NK-92 treated with Interleukin-12 subunit alpha and Interleukin-12 subunit beta, amount 100 ng/mL, for 24 hours (cell line): ENCODE data around the gene SOX1.

ENCODE experiments used
- DNase-seq: peaks from one replicate; lab custom pipeline; 2025; lab: John Stamatoyannopoulos, UW

Gene SOX1

DNA sequence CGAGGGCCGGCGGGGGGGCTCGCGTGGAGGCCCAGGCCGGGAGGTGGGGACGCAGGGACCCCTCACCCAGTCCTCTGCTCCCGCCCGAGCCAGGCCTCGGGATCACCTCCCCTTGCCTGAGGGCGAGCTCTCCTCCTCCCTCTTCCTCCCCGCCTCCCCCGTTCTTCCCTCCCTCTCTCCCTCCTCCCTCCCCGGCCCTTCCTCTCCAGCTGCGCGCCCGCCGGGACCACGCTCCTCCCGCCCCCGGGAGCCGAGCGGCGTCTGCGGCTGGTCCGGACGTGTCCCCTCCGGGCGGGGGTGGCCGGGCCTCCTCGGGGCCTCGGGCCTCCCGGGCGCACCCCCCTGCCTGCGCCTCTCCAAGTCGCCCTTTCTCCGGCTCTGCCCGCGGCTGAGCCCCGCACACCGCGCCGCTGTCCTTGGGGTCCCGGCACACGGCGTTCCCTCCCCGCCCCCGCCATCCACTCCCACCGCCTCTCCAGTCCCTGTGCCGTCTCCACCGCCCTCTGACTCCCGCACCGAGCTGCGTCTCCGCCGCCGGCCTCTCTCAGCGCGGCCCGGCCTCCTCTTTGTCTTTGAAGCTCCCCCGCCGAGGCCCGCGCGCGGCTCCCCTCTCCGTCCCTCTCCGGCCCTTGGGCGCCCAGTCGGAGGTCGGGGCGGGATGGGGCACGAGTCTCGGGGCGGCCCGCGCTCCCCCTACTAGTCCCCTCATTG is 5.7 kb downstream of the SOX1 start:
- DNase-seq = no peak

DNA sequence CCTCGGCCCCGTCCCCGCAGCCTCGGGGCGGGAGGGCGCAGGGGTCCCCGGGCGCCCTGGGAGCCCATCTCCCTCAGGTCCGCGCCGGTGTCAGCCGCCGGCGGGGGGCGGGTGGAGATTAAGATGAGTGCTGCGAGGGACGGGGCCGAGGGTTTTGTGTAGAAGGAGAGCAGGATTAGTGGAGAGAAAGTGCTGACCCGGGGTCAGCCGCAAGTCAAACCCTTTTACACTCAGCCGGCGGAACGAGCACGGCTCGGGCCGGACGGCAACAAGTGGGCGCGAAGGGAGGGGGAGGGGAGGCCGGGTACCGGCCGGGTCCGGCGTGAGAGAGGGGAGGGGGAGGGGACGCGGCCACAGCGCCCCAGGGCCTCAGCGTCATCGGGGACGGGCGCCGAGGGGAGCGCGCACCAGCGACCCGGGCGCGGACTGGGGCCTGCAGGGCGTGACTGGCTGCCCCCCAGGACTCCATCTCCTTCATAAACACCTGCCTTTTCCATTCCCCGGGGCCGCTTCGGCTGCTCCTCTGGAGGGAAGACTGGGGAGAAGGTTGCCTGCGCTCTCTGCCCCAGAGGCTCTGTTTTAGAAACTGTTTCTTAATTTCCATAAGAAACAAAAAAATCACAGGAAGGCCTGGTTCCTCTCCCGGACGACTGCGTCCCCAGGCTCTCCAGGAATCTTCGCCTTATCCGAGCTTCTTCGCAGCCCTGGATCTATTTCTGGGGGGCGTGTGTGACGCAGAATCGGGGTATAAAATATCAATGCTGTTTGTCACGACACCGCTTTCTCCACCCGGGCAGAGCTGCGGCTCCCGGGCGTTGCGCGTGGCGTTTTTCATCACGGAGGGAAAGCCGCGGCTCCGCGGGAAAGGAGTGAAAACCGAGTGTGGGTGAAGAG is 6.5 kb downstream of the SOX1 start:
- no peak for DNase-seq

DNA sequence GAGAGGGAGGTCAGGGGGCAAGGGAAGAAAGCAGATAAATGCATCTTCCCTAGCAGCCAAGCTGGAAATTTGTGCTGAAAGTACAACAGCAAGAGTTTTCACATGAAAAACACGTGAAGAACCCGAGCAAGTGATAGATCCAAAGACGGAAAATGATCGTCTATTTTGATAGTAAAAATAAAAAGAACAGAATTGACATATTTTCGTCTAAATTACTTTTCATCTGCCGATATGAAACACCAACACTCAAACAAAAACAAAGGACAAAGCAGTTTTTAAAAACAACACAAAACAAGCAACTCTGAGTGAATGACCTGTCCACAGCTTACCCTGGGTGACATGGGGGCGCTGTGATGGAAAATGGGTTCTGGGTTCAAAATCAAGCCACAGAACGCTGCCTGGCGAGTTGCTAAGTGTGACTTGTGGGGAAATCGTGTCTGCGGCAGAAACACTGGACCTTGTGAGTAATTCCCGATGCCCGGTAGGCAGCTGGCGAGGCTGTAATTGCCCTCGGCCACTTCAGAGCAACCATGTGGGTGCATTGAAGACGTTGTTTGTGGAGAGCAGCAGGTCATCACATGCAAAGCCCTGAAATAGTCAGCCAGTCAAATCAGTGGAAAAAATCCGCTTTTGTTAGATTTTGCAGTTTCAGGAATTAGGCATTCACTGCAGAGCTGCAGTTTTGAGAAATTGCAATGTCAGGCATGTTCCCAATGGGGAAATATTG is 7.4 kb downstream of the SOX1 start:
- no peak for DNase-seq

DNA sequence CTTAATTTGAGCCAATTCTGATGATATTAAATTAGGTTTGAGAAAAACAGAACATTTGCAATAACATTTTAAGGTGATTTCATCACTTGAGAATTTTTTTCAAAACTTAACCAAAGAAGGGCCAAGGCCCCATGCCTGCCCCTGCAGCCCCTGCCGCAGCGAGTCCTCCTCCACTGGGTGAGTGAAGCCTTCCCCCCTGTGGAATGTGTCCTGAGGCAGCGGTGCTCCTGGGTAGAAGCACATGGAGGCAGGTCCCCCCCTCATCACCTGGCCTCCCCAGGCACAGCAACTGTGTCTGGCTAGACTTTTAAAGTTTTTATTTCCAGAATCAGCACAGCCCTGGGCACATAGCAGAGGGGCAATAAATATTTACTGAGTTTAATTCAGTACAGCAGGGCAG is 10.8 kb downstream of the SOX1 start:
- DNase-seq = no peak

DNA sequence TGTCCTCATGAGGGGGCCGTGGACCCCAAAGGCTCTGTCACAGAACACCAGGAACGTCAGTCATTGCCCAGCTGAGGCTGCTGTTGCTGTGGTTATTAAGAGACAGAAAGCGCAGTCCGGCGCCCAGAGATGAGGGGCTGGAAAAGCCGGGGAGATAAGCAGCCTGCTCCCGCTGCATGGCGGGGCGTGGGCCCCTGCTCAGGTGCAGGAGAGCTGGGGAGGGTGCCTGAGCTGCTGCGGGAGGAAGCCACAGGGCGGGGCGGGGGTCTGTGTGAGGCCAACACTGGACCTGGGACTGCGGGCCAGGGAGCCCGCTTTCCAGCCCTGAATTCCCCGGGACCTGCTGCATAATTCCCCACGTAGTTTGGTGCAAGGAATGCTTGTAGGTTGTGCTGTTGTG is 11.3 kb downstream of the SOX1 start:
- DNase-seq = no peak

DNA sequence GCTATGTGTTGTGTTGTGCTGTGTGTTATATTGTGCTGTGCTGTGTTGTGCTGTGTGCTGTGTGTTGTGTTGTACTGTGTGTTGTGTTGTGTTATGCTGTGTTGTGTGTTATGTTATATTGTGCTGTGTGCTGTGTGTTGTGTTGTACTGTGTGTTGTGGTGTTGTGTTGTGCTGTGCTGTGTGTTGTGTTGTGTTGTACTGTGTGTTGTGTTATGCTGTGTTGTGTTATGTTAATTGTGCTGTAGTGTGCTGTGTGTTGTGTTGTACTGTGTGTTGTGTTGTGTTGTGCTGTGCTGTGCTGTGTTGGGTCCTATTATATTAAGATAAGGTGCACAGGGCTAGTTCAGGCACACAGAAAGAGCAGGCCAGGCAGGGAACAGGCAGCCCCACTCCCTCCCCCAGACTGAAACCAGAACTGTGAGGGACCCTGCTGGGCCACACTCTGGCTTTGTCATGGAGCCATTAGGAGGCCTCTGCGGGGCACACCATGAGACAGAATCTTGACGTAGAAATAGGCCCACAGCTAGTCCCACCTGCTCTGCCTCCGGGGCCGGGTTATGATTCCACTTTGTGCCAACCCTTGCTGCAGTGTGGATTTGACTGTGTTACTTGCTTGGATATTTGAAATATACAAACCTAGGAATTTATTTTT is 12.1 kb downstream of the SOX1 start:
- no peak for DNase-seq

DNA sequence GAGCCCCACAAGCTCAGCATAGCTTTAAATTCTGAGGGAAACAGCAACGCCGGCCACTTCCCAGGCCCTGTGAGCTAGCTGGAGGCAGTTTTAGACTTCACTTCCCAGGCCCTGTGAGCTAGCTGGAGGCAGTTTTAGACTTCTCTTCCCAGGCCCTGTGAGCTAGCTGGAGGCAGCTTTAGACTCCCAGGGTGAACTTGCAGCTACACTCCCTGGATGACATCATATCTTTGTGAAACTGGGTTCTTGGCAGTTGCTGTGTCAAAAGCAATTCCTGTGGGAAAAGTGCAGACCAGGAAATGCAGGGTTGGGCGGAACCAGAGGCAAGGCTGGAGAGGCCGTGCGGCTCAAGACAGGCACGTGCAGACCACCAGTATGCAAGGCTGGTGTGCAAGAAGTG is 12.7 kb downstream of the SOX1 start:
- DNase-seq = no peak

DNA sequence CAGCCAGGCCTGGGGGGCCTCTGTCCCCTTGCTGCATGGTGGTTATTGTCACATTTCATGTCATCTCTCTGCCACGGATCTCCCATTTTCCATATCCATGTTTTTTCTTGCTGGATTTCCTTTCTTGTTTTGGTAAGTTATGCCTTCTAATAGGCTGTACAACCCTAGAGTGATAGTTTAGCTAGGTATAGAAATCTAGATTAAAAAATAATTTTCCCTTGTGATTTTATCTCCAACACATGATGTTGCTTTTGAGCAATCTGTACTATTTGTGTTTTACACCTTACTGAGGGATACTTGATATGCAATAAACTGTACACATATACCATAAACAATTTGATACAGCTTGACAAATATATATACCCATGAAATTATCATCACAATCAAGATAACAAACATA is 17.0 kb downstream of the SOX1 start:
- no peak for DNase-seq

DNA sequence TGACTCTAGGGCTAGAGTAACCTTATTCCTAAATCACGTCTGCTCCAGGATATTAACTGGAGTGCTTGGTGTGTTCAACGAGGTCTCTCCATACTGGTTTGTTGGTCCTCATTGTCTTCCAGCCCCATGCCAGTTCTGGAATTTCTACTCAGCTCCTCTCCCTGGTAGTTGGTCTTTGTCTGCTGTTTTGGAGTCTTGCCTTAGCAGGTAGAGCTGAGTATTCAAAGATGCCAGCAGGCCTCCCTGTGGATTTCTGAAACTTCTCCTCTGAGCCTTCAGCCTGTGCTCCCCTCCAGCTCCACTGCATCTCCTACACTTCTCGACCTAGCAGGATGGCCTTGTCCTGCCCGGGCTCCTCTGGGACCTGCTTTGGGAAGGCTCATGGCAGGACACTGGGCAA is 25.5 kb downstream of the SOX1 start:
- DNase-seq = no peak

DNA sequence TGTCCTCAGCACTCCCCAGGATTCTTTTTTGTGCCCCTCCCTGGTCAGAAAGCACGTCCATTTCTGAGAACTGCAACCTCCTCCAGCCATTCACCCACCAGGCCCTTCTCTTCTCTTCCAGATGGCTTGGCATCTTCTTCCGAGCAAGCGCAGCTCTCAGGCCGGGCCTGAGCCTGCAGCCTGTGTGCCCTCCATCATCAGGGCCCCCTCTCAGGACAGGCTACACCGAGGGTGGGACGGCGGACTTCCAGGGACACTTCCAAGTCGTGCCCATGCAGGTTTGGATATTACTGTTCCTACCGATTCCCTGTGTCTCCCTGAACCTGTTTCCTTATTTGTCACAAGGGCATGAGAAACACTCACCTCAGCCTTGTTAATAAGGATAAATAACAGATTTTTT is 28.4 kb downstream of the SOX1 start:
- no peak for DNase-seq

DNA sequence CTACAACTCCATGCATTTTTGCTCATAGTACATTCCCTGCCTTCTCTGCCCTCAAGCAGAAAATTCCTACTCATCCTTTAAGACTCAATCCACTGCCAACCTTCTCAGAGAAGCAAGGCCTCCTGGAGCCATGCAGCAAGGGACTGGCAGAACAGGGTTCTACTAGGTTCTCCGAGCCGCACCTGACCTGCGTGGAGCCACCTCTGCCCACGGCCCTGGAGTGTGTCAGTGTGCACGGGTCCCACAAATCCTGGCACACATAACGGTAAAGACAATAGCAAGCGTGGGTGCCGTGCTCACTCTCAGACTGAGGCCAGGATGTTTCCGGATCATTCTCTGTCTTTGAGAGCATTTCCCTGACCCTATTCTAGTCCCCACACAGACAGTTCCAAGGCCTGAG is 30.0 kb downstream of the SOX1 start:
- no peak for DNase-seq

DNA sequence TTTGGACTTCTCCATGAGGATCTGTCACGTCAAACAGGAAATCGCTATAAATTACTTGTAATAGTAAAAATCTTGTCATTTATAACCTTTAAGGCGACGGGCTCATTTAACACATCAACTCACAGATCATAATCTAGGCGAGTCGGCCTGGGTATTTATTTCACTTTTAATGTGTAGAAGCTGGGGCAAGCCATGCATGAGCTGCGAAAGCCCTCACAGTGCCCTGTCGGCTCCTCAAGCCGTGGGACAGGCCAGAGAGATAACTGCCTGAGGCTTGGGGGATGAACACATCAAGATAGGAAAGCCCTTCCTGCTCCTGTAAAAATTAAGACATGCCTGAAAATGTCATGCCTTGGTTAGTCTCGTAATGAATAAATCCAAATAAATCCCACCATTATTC is 30.8 kb downstream of the SOX1 start:
- no peak for DNase-seq

DNA sequence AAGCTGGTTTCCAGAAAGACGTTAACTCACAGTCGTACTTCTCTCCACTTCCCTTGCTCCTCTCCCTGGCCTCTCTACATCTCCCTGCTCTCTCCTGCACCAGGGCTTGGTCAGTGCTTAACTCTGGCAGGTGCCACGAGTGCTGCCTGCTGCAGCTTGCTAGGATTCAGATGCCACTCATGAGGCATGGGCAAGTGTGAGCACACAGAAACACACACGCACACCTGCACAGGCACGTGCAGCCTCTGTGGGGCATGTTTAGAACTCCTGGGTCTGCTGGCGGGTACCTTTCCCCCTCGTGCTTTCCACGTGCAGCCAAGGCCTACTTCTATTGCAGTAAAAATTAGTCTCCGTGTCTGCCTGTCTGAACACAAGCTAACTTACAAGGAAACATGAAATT is 31.8 kb downstream of the SOX1 start:
- no peak for DNase-seq

DNA sequence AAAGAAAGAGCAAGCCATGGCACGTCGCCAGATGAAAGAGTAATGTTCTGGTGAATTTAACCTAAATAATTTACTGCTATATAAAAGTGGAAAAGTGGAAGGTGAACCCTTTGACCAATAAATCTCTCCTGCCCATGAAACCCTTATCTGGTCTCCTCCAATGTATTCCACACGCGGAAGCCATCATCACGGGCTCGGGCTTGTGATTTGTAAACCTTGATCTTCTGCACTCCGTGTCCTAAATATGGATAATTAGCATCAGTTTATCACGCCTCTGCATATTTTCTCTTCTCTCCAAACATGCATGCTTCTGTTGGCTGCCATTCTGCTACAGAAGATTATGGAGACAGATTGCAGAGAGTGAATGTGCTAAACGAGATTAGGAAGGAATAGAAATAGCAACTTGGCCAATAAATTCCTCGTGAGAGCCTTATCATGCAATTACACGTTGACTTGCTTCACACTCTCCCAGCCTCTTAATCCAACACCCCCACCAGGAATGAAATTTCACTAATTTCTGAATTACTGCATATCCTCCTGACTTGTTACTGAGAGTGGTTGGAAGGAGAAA is 34.5 kb downstream of the SOX1 start:
- DNase-seq = no peak

DNA sequence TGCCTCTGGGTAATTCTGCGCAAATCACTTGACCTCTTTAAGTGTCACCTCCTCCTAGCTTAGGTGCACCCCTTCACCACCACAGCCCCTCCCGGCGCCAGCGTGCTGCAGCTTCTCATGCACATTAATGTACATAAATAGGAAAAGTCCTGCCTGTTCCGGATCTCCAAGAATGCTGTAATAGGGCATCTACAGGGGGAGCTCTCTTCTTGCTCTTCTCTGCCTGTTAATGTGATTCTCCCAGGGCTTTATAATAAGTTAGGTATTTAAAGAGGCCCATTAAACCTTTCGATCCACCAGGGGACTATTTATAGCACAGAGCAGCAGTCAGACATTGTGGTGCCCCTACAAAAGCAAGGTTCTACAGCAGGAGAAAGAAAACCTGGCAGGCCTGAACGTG is 35.3 kb downstream of the SOX1 start:
- DNase-seq = no peak

DNA sequence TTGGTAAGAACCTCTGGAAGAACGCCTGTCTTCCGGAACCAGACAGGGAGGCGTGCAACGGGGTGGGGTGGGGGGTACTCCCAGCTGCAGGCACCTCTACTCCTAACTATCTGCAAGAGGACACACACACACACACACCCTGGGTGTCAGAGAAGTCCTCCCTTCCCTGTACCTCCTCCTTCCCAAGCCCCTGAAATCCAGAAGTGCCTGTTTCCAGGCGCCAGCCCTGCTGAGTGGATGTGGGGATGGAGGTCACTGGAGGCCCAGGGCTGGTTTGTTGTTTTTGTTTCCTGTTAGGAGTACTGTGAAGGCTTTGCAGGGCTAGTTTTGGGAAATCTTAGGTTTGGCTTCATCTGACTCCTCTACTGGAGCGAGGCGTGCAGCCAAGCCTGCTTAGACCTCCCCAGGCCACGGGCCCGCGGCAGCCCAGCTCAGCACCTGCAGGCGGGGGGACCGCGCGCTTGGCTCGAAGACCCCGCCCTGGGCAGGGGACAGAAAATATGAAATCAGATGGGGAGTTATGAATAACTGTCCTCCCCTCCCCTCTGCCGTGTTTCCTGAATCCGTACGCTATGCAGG is 36.4 kb downstream of the SOX1 start:
- no peak for DNase-seq

DNA sequence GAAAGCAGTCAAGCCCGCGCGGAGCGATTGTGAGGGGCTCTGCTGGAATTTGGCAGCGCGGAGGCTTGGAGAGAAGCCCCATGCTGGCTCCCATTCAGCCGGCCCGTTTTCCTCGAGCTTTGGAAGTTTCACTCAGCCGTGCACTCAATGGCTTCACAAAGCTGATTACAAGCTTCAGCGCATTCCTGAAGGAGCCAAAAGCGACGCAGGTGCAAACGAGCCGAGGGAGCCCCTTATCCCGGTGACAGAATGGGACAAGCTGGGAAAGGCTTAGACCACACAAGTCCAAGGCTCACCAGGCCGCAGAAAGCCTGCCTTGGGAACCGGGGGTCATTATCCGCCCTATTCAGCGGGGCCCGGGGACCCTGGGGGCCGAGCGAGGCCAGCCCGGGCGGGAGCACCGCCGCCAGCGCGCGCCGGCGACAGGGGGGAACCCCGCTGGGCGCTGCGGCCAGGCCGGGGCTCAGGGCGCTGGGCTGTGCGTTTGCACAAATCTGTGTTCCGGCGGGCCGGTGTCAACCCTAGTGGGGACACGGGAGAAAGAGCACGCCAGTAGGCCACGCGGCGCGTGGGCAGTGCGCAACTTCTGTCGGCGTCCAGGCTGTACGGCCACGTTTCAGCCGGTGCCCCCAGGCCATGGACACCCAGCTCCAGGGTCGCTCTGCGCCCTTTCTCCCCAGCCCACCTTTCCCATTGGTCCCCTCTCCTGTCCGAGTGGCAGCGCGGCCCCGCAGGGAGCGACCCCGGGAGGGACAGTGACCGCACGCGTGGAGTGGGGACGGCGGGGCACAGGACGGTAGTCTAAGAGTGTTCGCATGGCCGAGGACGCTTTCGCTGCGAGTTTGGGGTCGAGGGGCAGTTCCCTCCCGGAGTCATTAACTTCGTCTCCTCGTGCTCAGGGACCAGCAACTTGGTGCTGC is 37.3 kb downstream of the SOX1 start:
- no peak for DNase-seq

DNA sequence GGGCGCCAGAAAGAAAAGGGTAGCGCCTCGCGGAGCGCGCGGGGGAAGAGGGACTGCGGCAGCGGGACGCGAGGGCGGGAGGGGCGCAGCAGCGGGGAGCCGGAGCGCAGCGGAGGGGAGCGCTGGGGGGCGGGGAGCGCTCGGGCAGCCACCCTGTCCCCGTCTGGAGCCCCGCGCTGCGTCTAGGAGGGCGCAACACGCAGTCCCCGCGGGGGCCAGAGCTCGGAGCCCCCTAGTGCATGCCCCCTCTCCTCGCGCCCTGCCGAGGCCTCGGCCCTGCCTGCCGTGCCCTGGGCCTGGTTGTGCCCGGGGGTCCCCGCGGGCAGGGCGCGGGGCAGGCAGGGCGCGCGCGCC is 37.9 kb downstream of the SOX1 start:
- no peak for DNase-seq

DNA sequence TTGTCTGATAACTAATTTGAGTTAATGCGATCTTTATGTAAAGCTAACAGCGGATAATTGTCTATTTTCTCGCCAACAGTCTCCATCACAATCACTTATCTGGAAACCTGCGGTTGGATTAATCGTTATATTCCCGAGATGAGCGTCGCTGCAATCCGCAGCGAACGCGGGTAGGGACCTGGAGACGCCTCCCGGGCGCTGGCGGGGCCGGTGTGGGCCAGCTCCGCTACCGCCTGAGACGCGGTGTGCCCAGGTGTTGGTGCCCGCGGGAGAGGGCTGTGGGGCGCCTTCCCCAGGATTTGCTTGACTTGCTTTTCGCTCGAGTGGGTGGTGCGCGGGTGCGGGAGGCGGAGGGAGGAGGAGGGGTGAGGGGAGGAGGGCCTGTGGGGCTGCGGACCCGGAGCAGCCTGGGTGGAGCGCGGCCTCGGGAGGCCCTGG is 38.3 kb downstream of the SOX1 start:
- no peak for DNase-seq

DNA sequence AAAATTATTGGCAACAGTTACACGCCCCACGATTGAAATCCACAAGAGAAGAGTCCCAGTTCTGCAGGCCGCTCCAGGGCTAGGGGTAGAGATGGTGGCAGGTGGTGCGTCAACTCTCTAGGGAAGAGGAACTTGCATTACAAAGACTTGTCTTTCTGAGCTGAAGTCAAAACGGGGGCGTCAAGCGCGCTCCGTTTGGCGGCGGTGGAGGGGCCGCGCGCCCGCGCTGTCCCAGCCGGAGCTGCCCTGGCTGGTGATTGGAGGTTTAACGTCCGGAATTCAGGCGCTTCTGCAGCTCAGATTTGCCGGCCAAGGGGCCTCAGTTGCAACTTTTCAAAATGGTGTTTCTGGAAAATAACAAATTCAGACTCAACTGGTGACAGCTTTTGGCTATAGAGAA is 38.9 kb downstream of the SOX1 start:
- DNase-seq = no peak
